ENCODE results near the gene GPATCH8. TPM values are rescaled to one million over a fixed set of nuclear protein-coding genes. Genes with fewer than 3 reads are reported as not detected.

Gene GPATCH8
- total and polyA plus RNA-seq, 10 of the 15 experiments (the other 5 are each of a cell fraction or from before 2014, with no cell fraction given): 11.7 to 45.1 (median 21.3) TPM

DNA sequence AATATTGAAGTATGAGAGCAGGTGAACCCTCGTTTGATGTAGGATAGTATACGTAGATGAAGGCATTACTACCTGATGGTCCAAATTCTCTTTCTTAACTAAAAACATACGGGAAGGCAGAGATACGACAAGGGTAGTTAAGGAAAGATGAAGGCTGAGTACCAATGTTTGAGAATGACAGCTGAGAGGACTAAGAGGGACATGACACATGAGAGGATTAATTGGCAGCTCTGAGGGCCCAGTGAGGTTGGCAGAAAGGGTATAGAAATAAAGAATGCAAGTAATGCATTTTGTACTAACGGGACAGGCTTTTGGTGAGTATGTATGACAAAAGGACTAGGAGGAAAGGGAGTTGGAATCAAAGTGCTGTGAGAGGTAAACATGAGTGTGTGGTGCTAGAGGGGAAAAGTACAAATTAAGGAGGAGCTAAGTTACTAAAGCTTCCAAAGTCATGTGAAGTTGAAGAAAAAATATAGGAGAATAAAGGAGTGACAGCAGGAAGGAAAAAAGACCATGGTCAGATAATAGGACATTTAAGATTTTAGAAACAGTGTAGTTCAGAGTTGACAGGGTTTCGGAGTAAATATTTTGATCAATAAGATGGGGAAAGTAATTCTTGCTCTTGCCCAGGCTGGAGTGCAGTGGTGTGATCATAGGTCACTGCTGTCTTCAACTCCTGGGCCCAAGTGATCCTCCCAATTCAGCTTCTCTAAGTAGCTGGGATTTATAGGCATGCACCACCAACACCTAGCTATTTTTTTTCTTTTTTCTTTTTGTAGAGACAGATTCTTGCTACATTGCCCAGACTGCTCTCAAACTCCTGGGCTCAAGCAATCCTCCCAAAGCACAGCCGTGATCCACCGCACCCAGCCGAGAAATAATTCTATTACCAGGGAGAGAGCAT lies 70.7 kb downstream of the GPATCH8 start:
- FAIRE-seq: no peak
- H3K36me3 ChIP-seq (ENCODE audit: control insufficient read depth in 2 of 2, insufficient read depth in 2 of 2, low read length in 1 of 2): peaks cover 2 to 16% of the 10 kb centered on the region in 2 experiments

More for the DNA sequence above, 70.7 kb downstream of the GPATCH8 start:
- CTCF ChIA-PET: interaction anchor here (1.1 to 1.5 kb wide), 2 partner anchors 10 to 101 kb away, joined by 3 to 4 read pairs; no protein-coding TSS in a partner anchor
- in situ Hi-C loops (cut with MboI) (no loop called here), intact Hi-C loops (cut with micrococcal nuclease; ENCODE audit: unreplicated experiment) (no loop called here)
- 89% methylated on average over 9 of the region's 9 CpGs for WGBS (ENCODE audit: insufficient coverage, insufficient replicate concordance, low lambda C conversion rate, missing lambda C conversion rate)
- no TSS peak for BruUV-seq (replicated peaks)
- no peak for ATAC-seq
- no peak overlapping the region for H3K4me2 ChIP-seq (ENCODE audit: control insufficient read depth, insufficient read depth)
- no peak overlapping the region for H2AFZ ChIP-seq (ENCODE audit: control insufficient read depth, low read depth, low read length)
- RAD21 ChIA-PET (ENCODE audit: unreplicated experiment): interaction anchor here (0.8 kb wide), 1 partner anchor 91 kb away, joined by 3 read pairs; no protein-coding TSS in a partner anchor
- H3K27ac ChIP-seq (ENCODE audit: control insufficient read depth, insufficient read depth): no peak overlapping the region
- H3K9ac ChIP-seq (ENCODE audit: control insufficient read depth, insufficient read depth, low read length): no peak overlapping the region
- no peaks in the 10 kb centered on the region for H3K79me2 ChIP-seq (ENCODE audit: control insufficient read depth, insufficient read depth, low read length)
- POLR2A ChIA-PET: interaction anchor here (0.6 to 1.1 kb wide), 2 partner anchors 13 to 30 kb away, joined by 3 to 4 read pairs; no protein-coding TSS in a partner anchor
- no peaks in the 10 kb centered on the region for H3K4me1 ChIP-seq (ENCODE audit: control insufficient read depth, insufficient read depth, low read length)
- H3K9me3 ChIP-seq (replicated peaks; ENCODE audit: control insufficient read depth, insufficient read depth, low read length): no peaks in the 10 kb centered on the region
- no peaks in the 10 kb centered on the region for H3K27me3 ChIP-seq (replicated peaks in 1 of 2; ENCODE audit: control insufficient read depth in 2 of 2, insufficient read depth in 2 of 2, low read length in 1 of 2)
- SMC1A ChIA-PET (ENCODE audit: uncharacterized antibody, unreplicated experiment): interaction anchor here (0.6 kb wide), 1 partner anchor 91 kb away, joined by 3 read pairs; no protein-coding TSS in a partner anchor
- H4K20me1 ChIP-seq (ENCODE audit: control insufficient read depth, insufficient read depth): no peaks in the 10 kb centered on the region
- TF ChIP-seq BCL11A (IDR thresholded peaks at IDR 0.05; ENCODE audit: low read depth, low read length): no peak
- TF ChIP-seq, protein P1, sequence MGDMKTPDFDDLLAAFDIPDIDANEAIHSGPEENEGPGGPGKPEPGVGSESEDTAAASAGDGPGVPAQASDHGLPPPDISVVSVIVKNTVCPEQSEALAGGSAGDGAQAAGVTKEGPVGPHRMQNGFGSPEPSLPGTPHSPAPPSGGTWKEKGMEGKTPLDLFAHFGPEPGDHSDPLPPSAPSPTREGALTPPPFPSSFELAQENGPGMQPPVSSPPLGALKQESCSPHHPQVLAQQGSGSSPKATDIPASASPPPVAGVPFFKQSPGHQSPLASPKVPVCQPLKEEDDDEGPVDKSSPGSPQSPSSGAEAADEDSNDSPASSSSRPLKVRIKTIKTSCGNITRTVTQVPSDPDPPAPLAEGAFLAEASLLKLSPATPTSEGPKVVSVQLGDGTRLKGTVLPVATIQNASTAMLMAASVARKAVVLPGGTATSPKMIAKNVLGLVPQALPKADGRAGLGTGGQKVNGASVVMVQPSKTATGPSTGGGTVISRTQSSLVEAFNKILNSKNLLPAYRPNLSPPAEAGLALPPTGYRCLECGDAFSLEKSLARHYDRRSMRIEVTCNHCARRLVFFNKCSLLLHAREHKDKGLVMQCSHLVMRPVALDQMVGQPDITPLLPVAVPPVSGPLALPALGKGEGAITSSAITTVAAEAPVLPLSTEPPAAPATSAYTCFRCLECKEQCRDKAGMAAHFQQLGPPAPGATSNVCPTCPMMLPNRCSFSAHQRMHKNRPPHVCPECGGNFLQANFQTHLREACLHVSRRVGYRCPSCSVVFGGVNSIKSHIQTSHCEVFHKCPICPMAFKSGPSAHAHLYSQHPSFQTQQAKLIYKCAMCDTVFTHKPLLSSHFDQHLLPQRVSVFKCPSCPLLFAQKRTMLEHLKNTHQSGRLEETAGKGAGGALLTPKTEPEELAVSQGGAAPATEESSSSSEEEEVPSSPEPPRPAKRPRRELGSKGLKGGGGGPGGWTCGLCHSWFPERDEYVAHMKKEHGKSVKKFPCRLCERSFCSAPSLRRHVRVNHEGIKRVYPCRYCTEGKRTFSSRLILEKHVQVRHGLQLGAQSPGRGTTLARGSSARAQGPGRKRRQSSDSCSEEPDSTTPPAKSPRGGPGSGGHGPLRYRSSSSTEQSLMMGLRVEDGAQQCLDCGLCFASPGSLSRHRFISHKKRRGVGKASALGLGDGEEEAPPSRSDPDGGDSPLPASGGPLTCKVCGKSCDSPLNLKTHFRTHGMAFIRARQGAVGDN (IDR thresholded peaks at IDR 0.05): no peak
- no peak for TF ChIP-seq SP1 (IDR thresholded peaks at IDR 0.05; ENCODE audit: low read depth, low read length)
- no peak for TF ChIP-seq ZNF622 (IDR thresholded peaks at IDR 0.05)
- DNase-seq (ENCODE audit: low read depth, low spot score): no peak
- H3K4me3 ChIP-seq: no peak overlapping the region

Measured in GM12878 (cell line).